H9 (cell line): ENCODE measurements around the gene PLS1. TPM values are rescaled to one million over a fixed set of nuclear protein-coding genes. Genes with fewer than 3 reads are reported as not detected.

ENCODE experiments used
- DNase-seq: peaks from one replicate; pipeline ENCODE4 v3.0.0-alpha.2; 2017
- H2AFZ ChIP-seq: one replicate; pipeline ENCODE4 v1.6.1; 2013; ENCODE audit warnings: mild to moderate bottlenecking, low read length, control low read depth, moderate library complexity
- H2AK5ac ChIP-seq: 2 replicates; pipeline ENCODE4 v1.6.1; 2013; ENCODE audit warnings: low read length, control low read depth, mixed read lengths; ENCODE audit not compliant: insufficient read length
- H2BK120ac ChIP-seq: one replicate; pipeline ENCODE4 v1.6.1; 2013; ENCODE audit warnings: low read depth, mild to moderate bottlenecking, low read length, control low read depth, inconsistent platforms; ENCODE audit not compliant: poor library complexity, severe bottlenecking
- H2BK12ac ChIP-seq: 2 replicates; pipeline ENCODE4 v1.6.1; 2013; ENCODE audit warnings: low read length, control low read depth, mixed read lengths, low read depth; ENCODE audit not compliant: insufficient read length
- H2BK15ac ChIP-seq: 2 replicates; pipeline ENCODE4 v1.6.1; 2013; ENCODE audit warnings: low read depth, low read length, control low read depth
- H2BK20ac ChIP-seq: one replicate; pipeline ENCODE4 v1.6.1; 2013; ENCODE audit warnings: low read depth, mild to moderate bottlenecking, low read length, control low read depth, inconsistent platforms; ENCODE audit not compliant: poor library complexity, severe bottlenecking
- H2BK5ac ChIP-seq: 2 replicates; pipeline ENCODE4 v1.6.1; 2013; ENCODE audit warnings: low read length, control low read depth, mixed read lengths; ENCODE audit not compliant: insufficient read length
- H3K14ac ChIP-seq: 2 replicates; pipeline ENCODE4 v1.6.1; 2013; ENCODE audit warnings: low read length, control low read depth; ENCODE audit not compliant: insufficient read depth
- H3K18ac ChIP-seq: 2 replicates; pipeline ENCODE4 v1.6.1; 2013; ENCODE audit warnings: low read depth, mild to moderate bottlenecking, mixed read lengths, low read length, control low read depth; ENCODE audit not compliant: insufficient read length
- H3K23ac ChIP-seq: 2 replicates; pipeline ENCODE4 v1.6.1; 2013; ENCODE audit warnings: low read length, control low read depth, mixed read lengths, low read depth; ENCODE audit not compliant: insufficient read length
- H3K23me2 ChIP-seq: 2 replicates; pipeline ENCODE4 v1.6.1; 2013; ENCODE audit warnings: low read depth, mild to moderate bottlenecking, mixed read lengths, low read length, control low read depth; ENCODE audit not compliant: insufficient read length, poor library complexity, severe bottlenecking
- H3K27ac ChIP-seq: 2 replicates; pipeline ENCODE4 v1.5.1; 2013; ENCODE audit warnings: low read length, control low read depth, mixed read lengths, low read depth; ENCODE audit not compliant: insufficient read length
- H3K27me3 ChIP-seq: 2 replicates; pipeline ENCODE4 v1.6.1; 2013; ENCODE audit warnings: low read length, control low read depth, inconsistent platforms; ENCODE audit not compliant: insufficient read depth
- H3K4ac ChIP-seq: 2 replicates; pipeline ENCODE4 v1.6.1; 2013; ENCODE audit warnings: low read depth, mild to moderate bottlenecking, control low read depth, inconsistent platforms, low read length, moderate library complexity
- H3K4me1 ChIP-seq: 2 replicates; pipeline ENCODE4 v1.6.1; 2013; ENCODE audit warnings: low read length, control low read depth, inconsistent platforms; ENCODE audit not compliant: insufficient read depth
- H3K4me2 ChIP-seq: 2 replicates; pipeline ENCODE4 v1.6.1; 2013; ENCODE audit warnings: low read length, control low read depth, mixed read lengths; ENCODE audit not compliant: insufficient read length, insufficient read depth
- H3K56ac ChIP-seq: 2 replicates; pipeline ENCODE4 v1.6.1; 2013; ENCODE audit warnings: low read depth, mild to moderate bottlenecking, mixed read lengths, low read length, control low read depth; ENCODE audit not compliant: insufficient read length
- H3K79me1 ChIP-seq: 2 replicates; pipeline ENCODE4 v1.6.1; 2013; ENCODE audit warnings: low read depth, mild to moderate bottlenecking, moderate library complexity, low read length, control low read depth, inconsistent platforms; ENCODE audit not compliant: insufficient read depth, poor library complexity, severe bottlenecking
- H3K79me2 ChIP-seq: 2 replicates; pipeline ENCODE4 v1.6.1; 2013; ENCODE audit warnings: low read length, control low read depth, inconsistent platforms; ENCODE audit not compliant: insufficient read depth
- H3K9ac ChIP-seq: 2 replicates; pipeline ENCODE4 v1.6.1; 2013; ENCODE audit warnings: low read length, control low read depth, mixed read lengths; ENCODE audit not compliant: insufficient read length; ENCODE audit errors: extremely low read depth
- H3K9me3 ChIP-seq: one replicate; pipeline ENCODE4 v1.6.1; 2013; ENCODE audit warnings: low read depth, low read length, inconsistent platforms; ENCODE audit not compliant: control insufficient read depth
- H3T11ph ChIP-seq: one replicate; pipeline ENCODE4 v1.6.1; 2013; ENCODE audit warnings: mild to moderate bottlenecking, low read length, control low read depth, inconsistent platforms
- H4K20me1 ChIP-seq: one replicate; pipeline ENCODE4 v1.6.1; 2013; ENCODE audit not compliant: control insufficient read depth, insufficient read length, insufficient read depth
- H4K5ac ChIP-seq: 2 replicates; pipeline ENCODE4 v1.6.1; 2013; ENCODE audit warnings: low read depth, mild to moderate bottlenecking, mixed read lengths, low read length, control low read depth; ENCODE audit not compliant: insufficient read length
- H4K8ac ChIP-seq: replicated peaks from 2 replicates; pipeline ENCODE4 v1.6.1; 2013; ENCODE audit warnings: low read length, control low read depth, mixed read lengths, low read depth; ENCODE audit not compliant: insufficient read length
- H4K91ac ChIP-seq: 2 replicates; pipeline ENCODE4 v1.6.1; 2013; ENCODE audit warnings: low read depth, mild to moderate bottlenecking, moderate library complexity, mixed read lengths, low read length, control low read depth; ENCODE audit not compliant: insufficient read length
- H3K27ac Mint-ChIP-seq, 3 experiments: 2 replicates in 2 of 3; 3 replicates in 1 of 3; pipeline ENCODE4 v1.8.0; 2020 to 2021; ENCODE audit warnings: mixed read lengths in 3 of 3, mild to moderate bottlenecking in 1 of 3, moderate library complexity in 1 of 3
- H3K27me3 Mint-ChIP-seq: 2 replicates; pipeline ENCODE4 v1.8.0; 2021; ENCODE audit warnings: low read depth, mild to moderate bottlenecking, moderate library complexity, mixed read lengths
- H3K36me3 Mint-ChIP-seq, 3 experiments: 2 replicates in 2 of 3; 3 replicates in 1 of 3; pipeline ENCODE4 v1.8.0; 2020 to 2021; ENCODE audit warnings: low read depth in 3 of 3, mixed read lengths in 3 of 3; ENCODE audit not compliant: insufficient read depth in 1 of 3
- H3K4me1 Mint-ChIP-seq, 2 experiments: 2 replicates each; pipeline ENCODE4 v1.8.0; 2020; ENCODE audit warnings: mixed read lengths in 2 of 2
- H3K4me3 Mint-ChIP-seq, 2 experiments: 2 replicates in 1 of 2; 3 replicates in 1 of 2; pipeline ENCODE4 v1.8.0; 2020 to 2021; ENCODE audit warnings: mild to moderate bottlenecking in 2 of 2, mixed read lengths in 2 of 2, moderate library complexity in 1 of 2
- H3K9me3 Mint-ChIP-seq, 2 experiments: 2 replicates in 1 of 2; 3 replicates in 1 of 2; pipeline ENCODE4 v1.8.0; 2020; ENCODE audit warnings: mild to moderate bottlenecking in 2 of 2, mixed read lengths in 2 of 2, moderate library complexity in 1 of 2
- CTCF ChIP-seq: fragments of 200-600 bp; sonication (generic); conservative IDR thresholded peaks from 3 replicates; pipeline ENCODE4 v1.8.0; 2021; ENCODE audit warnings: antibody characterized with exemption, mild to moderate bottlenecking
- WGBS: extraction: QIAGEN DNeasy Blood & Tissue Kit; methylation state at CpG from one replicate; pipeline ENCODE4 v1.1.7; 2013; ENCODE audit warnings: missing lambda C conversion rate, low lambda C conversion rate, mixed read lengths; ENCODE audit not compliant: insufficient read length; ENCODE audit errors: extremely low coverage; 5-methylcytosine and 5-hydroxymethylcytosine counted together
- total RNA-seq: library from RNA; stranded (reverse); gene quantifications from 2 replicates; pipeline ENCODE4 v1.2.1, GENCODE V29; 2021

PLS1 gene
- total RNA-seq, 1 experiment from 2014 or later, result 20.4 TPM

GRCh38 chr3:142725357-142725739 lies 129.2 kb downstream of the PLS1 start:
- H3K23me2 ChIP-seq, result no peaks in the 10 kb centered on the region
- H4K20me1 ChIP-seq, result no peaks in the 10 kb centered on the region
- no peaks in the 10 kb centered on the region for H3K79me1 ChIP-seq
- H3K9me3 ChIP-seq, result no peaks in the 10 kb centered on the region
- Mint-ChIP-seq H3K27ac (peak overlapping the region in 1 of 3 experiments; percentile 93; a peak in 2 of 7 replicates), H3K9me3 (peaks cover 0 to 5% of the 10 kb centered on the region in 2 experiments; a peak in 3 of 5 replicates), H3K4me3 (peak overlapping the region; percentile 89 to 92), H3K4me1 (peaks cover 29 to 32% of the 10 kb centered on the region in 2 experiments), H3K27me3 (no peaks in the 10 kb centered on the region; the same call in 1 of the 2 replicates), H3K36me3 (peaks cover 3 to 15% (median 9%) of the 10 kb centered on the region in 3 experiments; a peak in 5 of 7 replicates)
- no peak for TF ChIP-seq CTCF
- H3K79me2 ChIP-seq, result no peaks in the 10 kb centered on the region
- peak overlapping the region; percentile 66 for H2AFZ ChIP-seq
- no peaks in the 10 kb centered on the region for H3K4me1 ChIP-seq
- no peak overlapping the region for H2BK15ac ChIP-seq
- H3K56ac ChIP-seq, result no peak overlapping the region
- no peak for DNase-seq
- no peak overlapping the region for H2BK5ac ChIP-seq
- H3T11ph ChIP-seq, result no peak overlapping the region
- no peak overlapping the region for H4K91ac ChIP-seq
- no peak overlapping the region for H2AK5ac ChIP-seq
- H4K5ac ChIP-seq, result no peak overlapping the region
- no peak overlapping the region for H2BK12ac ChIP-seq
- no peak overlapping the region for H3K4ac ChIP-seq
- no peaks in the 10 kb centered on the region for H3K27me3 ChIP-seq
- H3K23ac ChIP-seq, result no peak overlapping the region
- no peak overlapping the region for H2BK20ac ChIP-seq
- H3K14ac ChIP-seq, result no peak overlapping the region
- H3K27ac ChIP-seq, result no peak overlapping the region
- peak overlapping the region; percentile 55 for H3K4me2 ChIP-seq
- H4K8ac ChIP-seq, result no peak overlapping the region
- H3K18ac ChIP-seq, result no peak overlapping the region
- H2BK120ac ChIP-seq, result no peak overlapping the region
- WGBS, result no CpG with 5 or more reads among the region's 5 CpGs
- peak overlapping the region; percentile 92 for H3K9ac ChIP-seq
